Ramos (cell line): ENCODE results near the gene NXPH1.

Experiments
- in situ Hi-C: fragments of 300-500 bp; cut with MboI; formaldehyde crosslinking; loops from one replicate; pipeline ENCODE4 v1.14.3; 2022; ENCODE audit warnings: low sequenced_read_pairs; ENCODE audit not compliant: unreplicated experiment

The NXPH1 gene

GRCh38 chr7:8433477-8434289, at the start of gene NXPH1:
NXPH1 (plus strand) TSS chr7:8433609.
- in situ Hi-C loops: loop anchor here (25.0 kb wide), 1 partner anchor 279 kb away; no protein-coding TSS in a partner anchor

GRCh38 chr7:8384901-8385300, 48.5 kb upstream of the NXPH1 start:
- in situ Hi-C loops: no loop called here

- in situ Hi-C loops: no loop called here
Observed at GRCh38 chr7:8386926-8387550, 46.4 kb upstream of the NXPH1 start.

- in situ Hi-C loops: no loop called here
Observed at GRCh38 chr7:8387551-8388256, 45.7 kb upstream of the NXPH1 start.

- in situ Hi-C loops: no loop called here
Observed at GRCh38 chr7:8388257-8388625, 45.2 kb upstream of the NXPH1 start.

GRCh38 chr7:8389593-8390261, 43.7 kb upstream of the NXPH1 start:
- in situ Hi-C loops: no loop called here

GRCh38 chr7:8390262-8390626, 43.2 kb upstream of the NXPH1 start:
- in situ Hi-C loops: no loop called here

- in situ Hi-C loops: no loop called here
Observed at GRCh38 chr7:8391353-8392062, 41.9 kb upstream of the NXPH1 start.

- in situ Hi-C loops: no loop called here
Observed at GRCh38 chr7:8396294-8396693, 37.1 kb upstream of the NXPH1 start.

- in situ Hi-C loops: loop anchor here (25.0 kb wide), 2 partner anchors 678 to 2003 kb away; no protein-coding TSS in a partner anchor
Observed at GRCh38 chr7:8408871-8409270, 24.5 kb upstream of the NXPH1 start.

- in situ Hi-C loops: loop anchor here (25.0 kb wide), 2 partner anchors 676 to 2001 kb away; no protein-coding TSS in a partner anchor
Observed at GRCh38 chr7:8411103-8411502, 22.3 kb upstream of the NXPH1 start.

GRCh38 chr7:8413600-8413999, 19.8 kb upstream of the NXPH1 start:
- in situ Hi-C loops: loop anchor here (25.0 kb wide), 2 partner anchors 674 to 1999 kb away; no protein-coding TSS in a partner anchor

GRCh38 chr7:8418629-8419245, 14.7 kb upstream of the NXPH1 start:
- in situ Hi-C loops: loop anchor here (25.0 kb wide), 2 partner anchors 669 to 1994 kb away; no protein-coding TSS in a partner anchor

- in situ Hi-C loops: loop anchor here (25.0 kb wide), 2 partner anchors 665 to 1990 kb away; no protein-coding TSS in a partner anchor
Observed at GRCh38 chr7:8422177-8422576, 11.2 kb upstream of the NXPH1 start.

- in situ Hi-C loops: loop anchor here (25.0 kb wide), 2 partner anchors 664 to 1989 kb away; no protein-coding TSS in a partner anchor
Observed at GRCh38 chr7:8423057-8423456, 10.4 kb upstream of the NXPH1 start.

- in situ Hi-C loops: loop anchor here (25.0 kb wide), 1 partner anchor 287 kb away; no protein-coding TSS in a partner anchor
Observed at GRCh38 chr7:8425223-8425622, 8.2 kb upstream of the NXPH1 start.

- in situ Hi-C loops: loop anchor here (25.0 kb wide), 1 partner anchor 282 kb away; no protein-coding TSS in a partner anchor
Observed at GRCh38 chr7:8430643-8431042, 2.8 kb upstream of the NXPH1 start.

- in situ Hi-C loops: loop anchor here (25.0 kb wide), 1 partner anchor 278 kb away; no protein-coding TSS in a partner anchor
Observed at GRCh38 chr7:8434290-8435002, 1.0 kb downstream of the NXPH1 start.
